ENCODE data around the gene PRR11.

Gene PRR11

DNA sequence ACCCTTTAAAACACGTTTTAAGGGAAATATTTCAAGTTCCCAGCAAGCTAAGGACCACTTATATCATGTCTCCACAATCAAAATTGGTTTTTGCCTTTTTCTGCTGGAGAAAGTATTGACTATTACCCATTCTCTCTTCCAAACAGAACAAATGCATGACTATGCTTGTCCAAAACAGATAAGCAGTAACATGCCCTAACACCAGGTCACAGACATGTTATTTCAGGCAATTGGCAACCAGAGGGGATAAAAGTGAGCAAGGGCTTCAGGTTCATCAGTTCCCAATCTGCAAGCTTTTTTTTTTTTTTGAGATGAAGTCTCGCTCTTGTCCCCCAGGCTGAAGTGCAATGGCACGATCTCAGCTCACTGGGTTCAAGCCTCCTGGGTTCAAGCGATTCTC is 15.6 kb upstream of the PRR11 start:
- TF ChIP-seq ZFX (IDR thresholded peaks at IDR 0.05): no peak
- TF ChIP-seq, protein P1, sequence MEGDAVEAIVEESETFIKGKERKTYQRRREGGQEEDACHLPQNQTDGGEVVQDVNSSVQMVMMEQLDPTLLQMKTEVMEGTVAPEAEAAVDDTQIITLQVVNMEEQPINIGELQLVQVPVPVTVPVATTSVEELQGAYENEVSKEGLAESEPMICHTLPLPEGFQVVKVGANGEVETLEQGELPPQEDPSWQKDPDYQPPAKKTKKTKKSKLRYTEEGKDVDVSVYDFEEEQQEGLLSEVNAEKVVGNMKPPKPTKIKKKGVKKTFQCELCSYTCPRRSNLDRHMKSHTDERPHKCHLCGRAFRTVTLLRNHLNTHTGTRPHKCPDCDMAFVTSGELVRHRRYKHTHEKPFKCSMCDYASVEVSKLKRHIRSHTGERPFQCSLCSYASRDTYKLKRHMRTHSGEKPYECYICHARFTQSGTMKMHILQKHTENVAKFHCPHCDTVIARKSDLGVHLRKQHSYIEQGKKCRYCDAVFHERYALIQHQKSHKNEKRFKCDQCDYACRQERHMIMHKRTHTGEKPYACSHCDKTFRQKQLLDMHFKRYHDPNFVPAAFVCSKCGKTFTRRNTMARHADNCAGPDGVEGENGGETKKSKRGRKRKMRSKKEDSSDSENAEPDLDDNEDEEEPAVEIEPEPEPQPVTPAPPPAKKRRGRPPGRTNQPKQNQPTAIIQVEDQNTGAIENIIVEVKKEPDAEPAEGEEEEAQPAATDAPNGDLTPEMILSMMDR (conservative IDR thresholded peaks at IDR 0.05): no peak
- no peak overlapping the region for H3K27ac ChIP-seq

DNA sequence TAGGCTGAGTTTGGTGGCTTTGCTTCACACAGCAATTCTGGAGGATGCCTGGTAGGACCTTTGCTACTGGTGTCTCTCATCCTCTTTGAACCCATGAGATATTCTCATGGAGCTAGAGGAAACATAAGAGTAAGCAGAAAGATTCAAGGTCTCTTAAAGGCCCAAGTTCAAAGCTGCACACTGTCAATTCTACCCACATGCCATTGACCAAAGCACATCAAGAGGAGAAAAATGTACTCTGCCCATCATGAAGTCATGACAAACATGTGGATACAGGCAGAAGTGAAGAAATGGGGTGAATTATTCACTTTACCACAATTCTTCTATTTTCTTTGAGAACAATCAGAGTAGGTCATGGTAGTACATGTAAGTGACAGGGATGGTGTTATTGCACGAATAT is 13.7 kb upstream of the PRR11 start:
- H3K27ac ChIP-seq: no peak overlapping the region
- TF ChIP-seq ZFX (IDR thresholded peaks at IDR 0.05): no peak
- TF ChIP-seq, protein P1 (conservative IDR thresholded peaks at IDR 0.05): no peak

DNA sequence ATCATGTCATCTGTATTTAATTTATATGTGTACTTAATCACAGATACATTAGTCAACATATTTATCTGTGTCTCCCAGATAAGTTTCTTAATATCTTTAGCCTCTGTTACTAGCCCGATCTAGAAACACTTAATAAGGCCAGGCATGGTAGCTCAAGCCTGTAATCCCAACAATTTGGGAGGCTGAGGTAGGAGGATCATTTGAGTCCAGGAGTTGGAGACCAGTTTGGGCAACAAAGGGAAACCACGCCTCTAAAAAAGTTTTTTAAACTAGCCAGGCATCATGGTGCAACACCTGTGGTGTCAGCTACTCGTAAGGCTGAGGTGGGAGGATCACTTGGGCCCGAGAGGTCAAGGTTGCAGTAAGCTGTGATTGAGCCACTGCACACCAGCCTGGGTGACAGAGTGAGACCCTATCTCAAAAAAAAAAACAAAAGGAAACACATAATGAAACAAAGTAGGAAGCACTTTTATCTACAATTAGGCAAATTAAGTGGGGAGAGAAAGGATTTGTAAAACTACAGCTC is 9.9 kb upstream of the PRR11 start:
- H3K27ac ChIP-seq: no peak overlapping the region
- no peak for TF ChIP-seq ZFX (IDR thresholded peaks at IDR 0.05)
- TF ChIP-seq, protein P1 (conservative IDR thresholded peaks at IDR 0.05): no peak

DNA sequence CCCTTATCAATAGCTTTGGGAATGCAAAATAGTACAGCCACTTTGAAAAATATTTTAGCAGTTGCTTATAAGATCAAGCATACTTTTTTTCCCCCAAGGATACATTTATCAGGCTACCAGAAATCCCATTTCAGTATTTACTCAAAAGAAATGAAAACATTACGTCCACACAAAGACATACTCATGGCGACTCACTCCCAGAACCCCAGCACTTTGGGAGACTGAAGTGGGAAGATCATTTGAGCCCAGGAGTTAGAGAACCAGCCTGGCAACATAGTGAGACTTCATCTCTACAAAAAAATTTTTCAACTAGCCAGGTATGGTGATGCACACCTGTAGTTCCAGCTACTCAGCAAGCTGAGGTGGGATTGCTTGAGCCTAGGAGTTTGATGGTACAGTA is 6.5 kb upstream of the PRR11 start:
- no peak for TF ChIP-seq ZFX (IDR thresholded peaks at IDR 0.05)
- TF ChIP-seq, protein P1 (conservative IDR thresholded peaks at IDR 0.05): no peak
- H3K27ac ChIP-seq: no peak overlapping the region

DNA sequence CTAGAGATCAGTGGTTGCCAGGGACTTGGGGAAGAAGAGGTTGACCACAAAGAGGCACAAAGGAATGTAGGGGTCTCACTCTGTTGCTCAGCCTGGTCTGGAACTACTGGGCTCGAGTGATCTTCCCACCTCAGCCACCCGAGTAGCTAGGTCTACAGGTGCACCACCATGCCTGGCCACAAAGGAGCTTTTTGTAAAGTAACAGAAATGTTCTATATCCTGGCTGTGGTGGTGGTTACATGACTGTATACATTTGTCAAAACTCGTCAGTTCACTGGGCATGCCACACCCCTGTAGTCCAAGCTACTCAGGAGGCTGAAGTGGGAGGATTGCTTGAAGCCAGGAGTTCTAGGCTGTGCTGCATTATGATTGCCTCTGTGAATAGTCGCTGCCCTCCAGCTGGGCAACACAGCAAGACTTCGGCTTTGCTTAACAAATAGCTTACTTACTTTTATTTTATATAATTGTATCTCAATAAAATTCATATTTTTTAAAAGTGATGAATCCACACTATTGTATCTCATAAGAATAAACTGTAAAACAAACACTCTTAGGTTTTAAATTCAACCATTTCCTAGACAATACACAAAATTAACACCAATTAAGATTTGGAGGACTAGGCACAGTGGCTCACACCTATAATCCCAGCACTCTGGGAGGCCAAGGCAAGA is 5.6 kb upstream of the PRR11 start:
- no peak for TF ChIP-seq ZFX (IDR thresholded peaks at IDR 0.05)
- TF ChIP-seq, protein P1 (conservative IDR thresholded peaks at IDR 0.05): no peak
- H3K27ac ChIP-seq: no peak overlapping the region

DNA sequence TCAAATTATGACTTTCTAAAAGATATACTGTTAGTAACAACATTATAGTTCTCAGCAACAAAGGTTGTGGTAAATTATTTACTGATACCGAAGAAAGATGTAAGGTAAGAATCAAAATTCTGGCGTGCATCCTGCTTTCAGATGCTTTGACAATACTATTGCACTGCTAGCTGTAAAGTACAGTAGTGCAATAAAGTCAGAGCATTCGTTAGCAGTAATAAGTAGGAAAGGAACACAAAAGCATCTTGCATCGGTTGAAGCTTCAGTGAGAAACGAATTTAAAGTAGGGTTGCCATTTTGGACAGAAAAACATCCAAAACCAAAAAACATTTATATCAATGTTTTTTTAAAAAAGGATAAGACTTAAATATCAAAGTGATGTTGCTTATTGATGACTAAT is 4.5 kb upstream of the PRR11 start:
- H3K27ac ChIP-seq: no peak overlapping the region
- TF ChIP-seq ZFX (IDR thresholded peaks at IDR 0.05): no peak
- TF ChIP-seq, protein P1 (conservative IDR thresholded peaks at IDR 0.05): no peak

DNA sequence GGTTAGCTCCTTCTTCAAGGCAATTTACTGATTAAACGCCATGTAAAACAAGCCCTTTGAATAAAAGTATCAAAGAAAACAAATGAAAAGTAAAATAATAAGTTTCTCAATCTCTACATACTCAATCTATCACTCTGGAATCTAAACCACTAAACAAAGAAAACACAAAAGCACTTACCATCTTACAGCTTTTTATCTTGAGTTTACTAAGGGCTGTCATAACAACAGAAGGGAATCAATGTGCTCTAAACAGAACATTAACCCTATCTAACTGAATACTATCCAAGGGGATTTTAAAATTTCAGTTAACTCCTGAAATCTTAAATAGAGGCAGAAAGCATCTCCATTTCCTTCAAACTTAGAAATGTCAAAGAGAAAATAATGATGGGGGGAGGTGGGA is 4.0 kb upstream of the PRR11 start:
- no peak overlapping the region for H3K27ac ChIP-seq

More for the DNA sequence above, 4.0 kb upstream of the PRR11 start:
- TF ChIP-seq, protein P1 (conservative IDR thresholded peaks at IDR 0.05): no peak
- TF ChIP-seq ZFX (IDR thresholded peaks at IDR 0.05): no peak

Data from C4-2B (cell line).